ENCODE results near the gene FRMD4A.
"Not testable (repeated sequence)": the region's sequence is repeated elsewhere in the genome, so short reads cannot be mapped to it uniquely, and the experiment has no call there.

FRMD4A gene

GRCh38 chr10:14086596-14086995 is 244.1 kb downstream of the FRMD4A start:
- no peak for DNase-seq

- no peak for DNase-seq
Observed at GRCh38 chr10:14084875-14085274, 245.8 kb downstream of the FRMD4A start.

- no peak for DNase-seq
Observed at GRCh38 chr10:14080795-14081194, 249.9 kb downstream of the FRMD4A start.

GRCh38 chr10:14077430-14077829 is 253.3 kb downstream of the FRMD4A start:
- no peak for DNase-seq

GRCh38 chr10:14074062-14074884 is 256.5 kb downstream of the FRMD4A start:
- DNase-seq = no peak

GRCh38 chr10:14072541-14072940 is 258.2 kb downstream of the FRMD4A start:
- DNase-seq = no peak

- DNase-seq = no peak
Observed at GRCh38 chr10:14071956-14072355, 258.8 kb downstream of the FRMD4A start.

- DNase-seq = no peak
Observed at GRCh38 chr10:14068601-14069250, 262.0 kb downstream of the FRMD4A start.

GRCh38 chr10:14067638-14068037 is 263.1 kb downstream of the FRMD4A start:
- DNase-seq = not testable (repeated sequence)

GRCh38 chr10:14066106-14066505 is 264.6 kb downstream of the FRMD4A start:
- DNase-seq = no peak

- DNase-seq = no peak
Observed at GRCh38 chr10:14063531-14064285, 267.0 kb downstream of the FRMD4A start.

GRCh38 chr10:14062528-14063260 is 268.0 kb downstream of the FRMD4A start:
- no peak for DNase-seq

- DNase-seq = no peak
Observed at GRCh38 chr10:14060320-14061070, 270.2 kb downstream of the FRMD4A start.

GRCh38 chr10:14056610-14057332 is 274.0 kb downstream of the FRMD4A start:
- DNase-seq = no peak

- no peak for DNase-seq
Observed at GRCh38 chr10:14052931-14053330, 277.8 kb downstream of the FRMD4A start.

- no peak for DNase-seq
Observed at GRCh38 chr10:14050598-14050997, 280.1 kb downstream of the FRMD4A start.

- DNase-seq = no peak
Observed at GRCh38 chr10:14048930-14049613, 281.7 kb downstream of the FRMD4A start.

GRCh38 chr10:14047431-14047830 is 283.3 kb downstream of the FRMD4A start:
- no peak for DNase-seq

GRCh38 chr10:14042051-14042450 is 288.7 kb downstream of the FRMD4A start:
- not testable (repeated sequence) for DNase-seq

GRCh38 chr10:14040787-14041631 is 289.7 kb downstream of the FRMD4A start:
- DNase-seq = no peak

Data from CD4-positive, alpha-beta T cell treated with Interleukin-15 for 1 hour (primary cell).